Transverse colon (tissue), 4 donors: ENCODE measurements around the gene GTF2H4. TPM values are rescaled to one million over a fixed set of nuclear protein-coding genes. Genes with fewer than 3 reads are reported as not detected.
"Not testable (repeated sequence)": the region's sequence is repeated elsewhere in the genome, so short reads cannot be mapped to it uniquely, and the experiment has no call there.

ENCODE experiments used
- DNase-seq: peaks from one replicate; pipeline ENCODE4 v3.0.0-alpha.2; 2019
- H3K27ac ChIP-seq, 4 donors: fragments of 200-600 bp; sonication (generic); 2 replicates each; pipeline ENCODE4 v1.5.1; 2016 to 2018; ENCODE audit warnings: inconsistent platforms in 4 of 4
- H3K27me3 ChIP-seq: fragments of 200-600 bp; sonication (generic); 2 replicates; pipeline ENCODE4 v1.5.1; 2017; ENCODE audit warnings: inconsistent platforms
- H3K36me3 ChIP-seq, 4 donors: fragments of 200-600 bp; sonication (generic); 2 replicates each; pipeline ENCODE4 v1.5.1; 2017 to 2019; ENCODE audit warnings: inconsistent platforms in 4 of 4
- H3K4me1 ChIP-seq, 4 donors: fragments of 200-600 bp; sonication (generic); 2 replicates each; pipeline ENCODE4 v1.5.1; 2017 to 2020; ENCODE audit warnings: inconsistent platforms in 4 of 4
- H3K4me3 ChIP-seq, 4 donors: fragments of 200-600 bp; sonication (generic); 1 replicate in 1 of 4; 2 replicates in 3 of 4; pipeline versions ENCODE4 v1.5.1 to v1.6.1; 2017 to 2019; ENCODE audit warnings: inconsistent platforms in 4 of 4
- H3K9me3 ChIP-seq, 2 donors: fragments of 200-600 bp; sonication (generic); 2 replicates each; pipeline ENCODE4 v1.5.1; 2017 to 2019; ENCODE audit warnings: inconsistent platforms in 2 of 2
- CTCF ChIP-seq, 5 experiments: fragments of 200-600 bp in 3 of 5; fragments of 450-650 bp in 2 of 5; sonication (generic) in 3 of 5; IDR thresholded peaks; 1 replicate in 2 of 5; 2 replicates in 3 of 5; pipeline ENCODE4 v1.5.1; 2016 to 2017; ENCODE audit warnings: antibody characterized with exemption in 5 of 5, inconsistent platforms in 3 of 5, mild to moderate bottlenecking in 2 of 5, moderate library complexity in 1 of 5
- EP300 ChIP-seq: sonication (generic); formaldehyde crosslinking; IDR thresholded peaks from one replicate; pipeline ENCODE4 v1.6.1; 2017; ENCODE audit warnings: antibody characterized with exemption, low read depth
- POLR2A ChIP-seq: fragments of 450-650 bp; IDR thresholded peaks from one replicate; pipeline ENCODE4 v1.6.1; 2016; ENCODE audit warnings: antibody characterized with exemption, mild to moderate bottlenecking, moderate library complexity
- POLR2AphosphoS5 ChIP-seq, 3 donors: sonication (generic); formaldehyde crosslinking; IDR thresholded peaks; one replicate each; pipeline ENCODE4 v1.6.1; 2016; ENCODE audit warnings: antibody characterized with exemption in 3 of 3
- WGBS, 2 donors: methylation state at CpG; one replicate each; pipeline ENCODE4 v1.1.5; 2018; ENCODE audit warnings: low coverage in 1 of 2; 5-methylcytosine and 5-hydroxymethylcytosine counted together
- in situ Hi-C, 4 donors: fragments of 200-750 bp; cut with MboI; loops; one replicate each; pipeline versions ENCODE4 v1.15.0 to v1.15.1; 2017; ENCODE audit warnings: low sequenced_read_pairs in 3 of 4, low pct_ligation_motif_present in 1 of 4, low pct_unique_long_range_greater_than_20kb in 1 of 4
- intact Hi-C: fragments of 100-400 bp; cut with DNase I; formaldehyde crosslinking; loops from one replicate; pipeline ENCODE4 v1.15.1; 2023; ENCODE audit warnings: low total_unique reads
- total RNA-seq, 4 donors: library from RNA; depleted of rRNA; stranded (reverse); fragments of >200 nt; gene quantifications; one replicate each; pipeline ENCODE4 v1.1.0, GENCODE V29; 2016

The GTF2H4 gene
- total RNA-seq, 4 donors from 2014 or later, result 2.0 to 44.5 (median 6.8) TPM

GRCh38 chr6:30903236-30903635 is 4.8 kb upstream of the GTF2H4 start:
- peaks cover 0 to 9% (median 3%) of the 10 kb centered on the region in 4 donors for H3K4me1 ChIP-seq
- no peak overlapping the region for H3K4me3 ChIP-seq
- intact Hi-C loops (no loop called here), in situ Hi-C loops (no loop called here)
- no peaks in the 10 kb centered on the region for H3K9me3 ChIP-seq
- no peak overlapping the region for H3K27ac ChIP-seq
- WGBS, 2 donors, result 77 to 94% methylated on average over 1 to 4 of the region's 4 CpGs
- H3K36me3 ChIP-seq, result peaks cover 0 to 11% (median 3%) of the 10 kb centered on the region in 4 donors
- TF ChIP-seq CTCF (IDR thresholded peaks at IDR 0.05) (no peak), EP300 (no peak), POLR2A (no peak), POLR2AphosphoS5 (IDR thresholded peaks at IDR 0.05) (no peak)
- no peak for DNase-seq
- no peaks in the 10 kb centered on the region for H3K27me3 ChIP-seq

GRCh38 chr6:30907290-30907757 is 683 bp upstream of the GTF2H4 start:
- WGBS, 2 donors, result 18 to 39% methylated on average over 8 to 16 of the region's 16 CpGs
- in situ Hi-C loops, H3K9me3 ChIP-seq, intact Hi-C loops, H3K27me3 ChIP-seq, H3K36me3 ChIP-seq: not testable (repeated sequence)
- Histone ChIP-seq H3K4me1 (peaks cover 9 to 20% (median 12%) of the 10 kb centered on the region in 4 donors), H3K27ac (peak overlapping the region; percentile 49 to 76 (median 72)), H3K4me3 (peak overlapping the region; percentile 16 to 99 (median 62))
- DNase-seq, result peak; percentile 47

GRCh38 chr6:30908700-30909099 is 693 bp downstream of the GTF2H4 start:
- DNase-seq, result no peak
- H3K27ac ChIP-seq, result peak overlapping the region in 3 of 4 donors; percentile 63 to 76 (median 76)
- H3K4me3 ChIP-seq, result peak overlapping the region; percentile 60 to 99 (median 68)
- peaks cover 9 to 27% (median 17%) of the 10 kb centered on the region in 4 donors for H3K4me1 ChIP-seq
- in situ Hi-C loops, result no loop called here
- H3K9me3 ChIP-seq, result no peaks in the 10 kb centered on the region
- intact Hi-C loops, result no loop called here
- H3K36me3 ChIP-seq, result peaks cover 0 to 4% (median 0%) of the 10 kb centered on the region in 4 donors
- TF ChIP-seq EP300 (no peak), POLR2AphosphoS5 (IDR thresholded peaks at IDR 0.05) (no peak), POLR2A (no peak)
- H3K27me3 ChIP-seq, result no peaks in the 10 kb centered on the region
- WGBS, 2 donors, result 25% methylated on average over 2 of the region's 2 CpGs; no CpG with 5 or more reads in 1 of the 2 donors

- H3K36me3 ChIP-seq, DNase-seq, H3K27me3 ChIP-seq, intact Hi-C loops, H3K27ac ChIP-seq, H3K9me3 ChIP-seq, H3K4me3 ChIP-seq: not testable (repeated sequence)
- in situ Hi-C loops, result loop anchor here in 1 of 4 donors (10.0 kb wide), 1 partner anchor 164 kb away; no protein-coding TSS in a partner anchor
- H3K4me1 ChIP-seq, result peaks cover 17 to 41% (median 28%) of the 10 kb centered on the region in 4 donors
- 80 to 89% methylated on average over 2 to 10 of the region's 12 CpGs for WGBS, 2 donors
Measured at GRCh38 chr6:30910473-30910872, 2.5 kb downstream of the GTF2H4 start.

- Histone ChIP-seq H3K4me1 (peaks cover 17 to 36% (median 26%) of the 10 kb centered on the region in 4 donors), H3K27ac (peak overlapping the region; percentile 92 to 94 (median 94)), H3K9me3 (no peaks in the 10 kb centered on the region), H3K27me3 (no peaks in the 10 kb centered on the region), H3K4me3 (no peak overlapping the region), H3K36me3 (peaks cover 0 to 4% (median 0%) of the 10 kb centered on the region in 4 donors)
- WGBS, 2 donors, result 85 to 86% methylated on average over 5 to 8 of the region's 8 CpGs
- in situ Hi-C loops, result loop anchor here in 1 of 4 donors (10.0 kb wide), 1 partner anchor 162 kb away; no protein-coding TSS in a partner anchor
- TF ChIP-seq CTCF (IDR thresholded peaks at IDR 0.05) (no peak), POLR2A (no peak), EP300 (no peak), POLR2AphosphoS5 (IDR thresholded peaks at IDR 0.05) (no peak)
- intact Hi-C loops, result no loop called here
- DNase-seq, result no peak
Measured at GRCh38 chr6:30912746-30913520, 4.9 kb downstream of the GTF2H4 start.
